A549 (cell line): ENCODE measurements around the gene MRFAP1. TPM values are rescaled to one million over a fixed set of nuclear protein-coding genes. Genes with fewer than 3 reads are reported as not detected.
"Not testable (repeated sequence)": the region's sequence is repeated elsewhere in the genome, so short reads cannot be mapped to it uniquely, and the experiment has no call there.

Experiments
- ATAC-seq, 2 experiments: fragments of 200-7000 bp in 1 of 2; fragments of >200 bp in 1 of 2; cut with Nextera tagmentation in 1 of 2; cut with Tn5 transposase in 1 of 2; 3 replicates each; pipeline versions ENCODE4 v1.8.0 to v1.9.1; 2018 to 2020; ENCODE audit warnings: mild to moderate bottlenecking in 1 of 2, moderate library complexity in 1 of 2
- CTCF ChIA-PET: fragments of 300-600 bp; sonication (Branson Sonifier 250); formaldehyde crosslinking; extraction: SDS; loops from one replicate; lab custom pipeline; 2021; ENCODE audit warnings: antibody characterized with exemption, inconsistent platforms; lab: Yijun Ruan, JAX
- POLR2A ChIA-PET: fragments of 350-600 bp; formaldehyde crosslinking; extraction: SDS; loops from one replicate; lab custom pipeline; 2021; ENCODE audit warnings: antibody characterized with exemption, inconsistent platforms; lab: Yijun Ruan, JAX
- DNase-seq, 2 experiments: peaks; one replicate each; pipeline versions ENCODE4 v3.0.0 to v3.0.0-alpha.2; 2011 to 2016; ENCODE audit warnings: low read depth in 1 of 2, low spot score in 1 of 2
- FAIRE-seq: peaks from 2 replicates; lab custom pipeline; 2011; peaks lifted over from hg19 to GRCh38; lab: Jason Lieb, UNC
- H3K27ac ChIP-seq, 2 experiments: fragments of >200 bp; sonication (Bioruptor Twin); formaldehyde crosslinking; 3 replicates each; pipeline ENCODE4 v1.5.1; 2016 to 2017
- H3K4me1 ChIP-seq: fragments of >200 bp; sonication (Bioruptor Twin); formaldehyde crosslinking; 3 replicates; pipeline ENCODE4 v1.6.1; 2016
- H3K4me2 ChIP-seq: fragments of >200 bp; sonication (Bioruptor Twin); formaldehyde crosslinking; 3 replicates; pipeline ENCODE4 v1.6.1; 2016
- H3K4me3 ChIP-seq: fragments of >200 bp; sonication (Bioruptor Twin); formaldehyde crosslinking; 3 replicates; pipeline ENCODE4 v1.5.1; 2016
- H3K9me3 ChIP-seq: fragments of >200 bp; sonication (Bioruptor Twin); formaldehyde crosslinking; 3 replicates; pipeline ENCODE4 v1.6.1; 2016
- BCL3 ChIP-seq: fragments of >200 bp; sonication (Bioruptor Twin); formaldehyde crosslinking; IDR thresholded peaks from 3 replicates; pipeline ENCODE4 v1.6.1; 2016
- CHD2 ChIP-seq: fragments of 150-350 bp; IDR thresholded peaks from 2 replicates; pipeline ENCODE4 v1.6.1; 2014; ENCODE audit warnings: low read length; ENCODE audit not compliant: partially characterized antibody
- EHMT2 ChIP-seq: fragments of 200-600 bp; sonication (generic); IDR thresholded peaks from 2 replicates; pipeline ENCODE4 v1.6.1; 2016; ENCODE audit warnings: antibody characterized with exemption, low read depth, mild to moderate bottlenecking, moderate library complexity
- EP300 ChIP-seq, 2 experiments: fragments of >200 bp; sonication (Bioruptor Twin); formaldehyde crosslinking; IDR thresholded peaks; 2 replicates in 1 of 2; 3 replicates in 1 of 2; pipeline ENCODE4 v1.6.1; 2016 to 2017
- HES2 ChIP-seq: fragments of >200 bp; sonication (Bioruptor Twin); formaldehyde crosslinking; IDR thresholded peaks from 2 replicates; pipeline ENCODE4 v1.6.1; 2016
- NPAS2 ChIP-seq: fragments of 250-450 bp; sonication (Bioruptor Pico); IDR thresholded peaks from 2 replicates; pipeline ENCODE4 v1.8.0; 2022; ENCODE audit warnings: mild to moderate bottlenecking, moderate library complexity, borderline replicate concordance
- REST ChIP-seq: fragments of 200-600 bp; sonication (generic); IDR thresholded peaks from 2 replicates; pipeline ENCODE4 v1.6.1; 2016; ENCODE audit warnings: antibody characterized with exemption, mild to moderate bottlenecking, moderate library complexity
- TP53 ChIP-seq: fragments of 250-450 bp; sonication (Bioruptor Pico); IDR thresholded peaks from 2 replicates; pipeline ENCODE4 v1.5.0; 2021; ENCODE audit warnings: mild to moderate bottlenecking, moderate library complexity
- USF2 ChIP-seq: fragments of 450-650 bp; IDR thresholded peaks from 2 replicates; pipeline ENCODE4 v1.6.1; 2014; ENCODE audit warnings: antibody characterized with exemption
- ZC3H11A ChIP-seq: fragments of 450-650 bp; IDR thresholded peaks from 2 replicates; pipeline ENCODE4 v1.6.1; 2014; ENCODE audit warnings: antibody characterized with exemption, mild to moderate bottlenecking
- WGBS: methylation state at CpG from one replicate; pipeline ENCODE4 v1.1.6; 2017; ENCODE audit errors: missing lambda C conversion rate; 5-methylcytosine and 5-hydroxymethylcytosine counted together
- polyA plus RNA-seq, 4 experiments: library from polyadenylated mRNA; depleted of rRNA in 3 of 4; stranded (reverse); fragments of >200 nt; fragmentation: RNase III in 1 of 4; extraction: RNeasy Plus Mini Kit Qiagen cat#74134 plus additional on column Dnase treatment in 1 of 4; gene quantifications; 2 replicates in 3 of 4; 3 replicates in 1 of 4; pipeline ENCODE4 v1.2.3, GENCODE V29; 2011 to 2017

Gene MRFAP1
- polyA plus RNA-seq, 2 of the 4 experiments (the other 2 are of a cell fraction) = 272 to 304 TPM

GRCh38 chr4:6625256-6625655 is 15.2 kb upstream of the MRFAP1 start:
- H3K4me2 ChIP-seq = no peak overlapping the region
- no peak for DNase-seq
- ATAC-seq = no peak
- CTCF ChIA-PET = interaction anchor here (0.7 to 1.4 kb wide), 2 partner anchors 79 to 375 kb away, joined by 3 to 4 read pairs; no protein-coding TSS in a partner anchor
- no peaks in the 10 kb centered on the region for H3K4me1 ChIP-seq
- H3K27ac ChIP-seq = no peak overlapping the region
- TF ChIP-seq REST = no peak
- no peaks in the 10 kb centered on the region for H3K9me3 ChIP-seq
- 76% methylated on average over 9 of the region's 9 CpGs for WGBS
- no peak overlapping the region for H3K4me3 ChIP-seq
- FAIRE-seq = no peak
- POLR2A ChIA-PET = no interaction called here

GRCh38 chr4:6626066-6626465 is 14.4 kb upstream of the MRFAP1 start:
- CTCF ChIA-PET = interaction anchor here (0.7 to 1.4 kb wide), 2 partner anchors 80 to 376 kb away, joined by 3 to 4 read pairs; no protein-coding TSS in a partner anchor
- WGBS = 69% methylated on average over 11 of the region's 11 CpGs
- H3K9me3 ChIP-seq = no peaks in the 10 kb centered on the region
- no peak for TF ChIP-seq NPAS2
- TF ChIP-seq ZC3H11A = no peak
- TF ChIP-seq, all 56 proteins: peak for 0
- no peaks in the 10 kb centered on the region for H3K4me1 ChIP-seq
- no peak for ATAC-seq
- no peak overlapping the region for H3K27ac ChIP-seq
- no peak for FAIRE-seq
- POLR2A ChIA-PET = interaction anchor here (0.7 kb wide), 1 partner anchor 283 kb away, joined by 3 read pairs; no protein-coding TSS in a partner anchor
- DNase-seq = no peak
- no peak overlapping the region for H3K4me3 ChIP-seq
- no peak overlapping the region for H3K4me2 ChIP-seq

- Histone ChIP-seq H3K27ac (no peak overlapping the region), H3K4me3 (no peak overlapping the region), H3K9me3 (no peaks in the 10 kb centered on the region), H3K4me1 (peaks cover 3% of the 10 kb centered on the region; the same call in 1 of the 3 replicates), H3K4me2 (no peak overlapping the region)
- ATAC-seq = no peak
- no peak for DNase-seq
- 74% methylated on average over 3 of the region's 3 CpGs for WGBS
- POLR2A ChIA-PET = no interaction called here
- TF ChIP-seq BCL3 = no peak
- no peak for TF ChIP-seq EHMT2
- no peak for TF ChIP-seq HES2
- TF ChIP-seq CHD2 = no peak
- no peak for TF ChIP-seq TP53 (CRISPR knock-in tag)
- TF ChIP-seq USF2 = no peak
- TF ChIP-seq EP300 (IDR thresholded peaks at IDR 0.05) = no peak
- no peak for TF ChIP-seq ZC3H11A
- CTCF ChIA-PET = interaction anchor here (0.6 kb wide), 1 partner anchor 791 kb away, joined by 3 read pairs; no protein-coding TSS in a partner anchor
- FAIRE-seq = no peak
These were observed 12.7 kb upstream of the MRFAP1 start for GRCh38 chr4:6627832-6628231.

GRCh38 chr4:6628484-6628883 is 12.0 kb upstream of the MRFAP1 start:
- not testable (repeated sequence) for DNase-seq, H3K4me3 ChIP-seq, ATAC-seq, FAIRE-seq, H3K4me1 ChIP-seq, H3K9me3 ChIP-seq, H3K27ac ChIP-seq, H3K4me2 ChIP-seq
- POLR2A ChIA-PET = interaction anchor here (0.9 kb wide), 1 partner anchor 12 kb away, joined by 3 read pairs; no protein-coding TSS in a partner anchor
- CTCF ChIA-PET = interaction anchor here (0.6 kb wide), 1 partner anchor 30 kb away, joined by 3 read pairs; no protein-coding TSS in a partner anchor
- 100% methylated on average over 1 of the region's 1 CpG for WGBS
